Muscle of leg (tissue), 11 donors: ENCODE data around the gene RFX3. TPM values are rescaled to one million over a fixed set of nuclear protein-coding genes. Genes with fewer than 3 reads are reported as not detected.

ENCODE experiments used
- DNase-seq: peaks from one replicate; pipeline ENCODE4 v3.0.0; 2013
- H3K27ac ChIP-seq: one replicate; pipeline ENCODE4 v1.5.1; 2013; ENCODE audit warnings: mild to moderate bottlenecking, low read length, control low read depth
- H3K27me3 ChIP-seq: one replicate; pipeline ENCODE4 v1.6.1; 2013; ENCODE audit warnings: low read length; ENCODE audit not compliant: control insufficient read depth, insufficient read depth
- H3K36me3 ChIP-seq: one replicate; pipeline ENCODE4 v1.6.1; 2013; ENCODE audit warnings: low read length; ENCODE audit not compliant: control insufficient read depth, insufficient read depth
- H3K4me1 ChIP-seq: one replicate; pipeline ENCODE4 v1.6.1; 2013; ENCODE audit warnings: low read length; ENCODE audit not compliant: control insufficient read depth, insufficient read depth
- H3K4me3 ChIP-seq: one replicate; pipeline ENCODE4 v1.5.1; 2013; ENCODE audit warnings: low read length, control low read depth
- H3K9me3 ChIP-seq: replicated peaks from 2 replicates; pipeline ENCODE4 v1.6.1; 2013; ENCODE audit warnings: low read depth, low read length; ENCODE audit not compliant: control insufficient read depth
- WGBS: methylation state at CpG from one replicate; pipeline ENCODE4 v1.1.5; 2013; ENCODE audit warnings: missing lambda C conversion rate; ENCODE audit not compliant: insufficient coverage; 5-methylcytosine and 5-hydroxymethylcytosine counted together
- polyA plus RNA-seq, 8 donors: library from polyadenylated mRNA; unstranded; fragments of 120-200 nt; gene quantifications; one replicate each; pipeline versions ENCODE4 v1.2.1 to v1.2.3, GENCODE V29; 2013; ENCODE audit warnings: inconsistent platforms in 1 of 8, low replicate concordance in 1 of 8; ENCODE audit not compliant: insufficient read length in 8 of 8, insufficient read depth in 1 of 8
- total RNA-seq: library from RNA; stranded (reverse); fragments of 120-200 nt; gene quantifications from one replicate; pipeline ENCODE4 v1.2.4, GENCODE V29; 2013

Gene RFX3
- total and polyA plus RNA-seq, 9 donors, result 4.0 to 8.3 (median 5.1) TPM

DNA sequence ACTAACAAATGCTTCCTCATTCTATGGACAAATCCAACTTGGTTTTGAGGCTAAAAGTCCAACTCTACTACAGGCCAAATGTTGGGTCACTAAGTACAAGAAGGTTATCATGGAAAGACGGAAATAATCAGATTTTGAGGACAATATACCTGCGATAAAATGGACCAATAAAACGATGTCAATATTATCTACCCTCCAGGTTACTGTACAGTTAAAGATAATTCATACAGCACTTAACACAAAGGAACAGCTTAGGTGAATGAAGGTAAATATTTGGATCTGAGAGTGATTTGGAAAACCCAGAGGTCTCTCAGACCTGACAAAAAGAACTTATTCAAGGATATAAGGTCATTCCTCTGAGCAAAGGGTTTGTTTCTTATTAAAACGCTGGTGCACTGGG is 352.4 kb downstream of the RFX3 start:
- no peak for DNase-seq
- Histone ChIP-seq H3K36me3 (no peaks in the 10 kb centered on the region), H3K27ac (no peak overlapping the region), H3K27me3 (no peaks in the 10 kb centered on the region), H3K9me3 (no peaks in the 10 kb centered on the region), H3K4me1 (no peaks in the 10 kb centered on the region), H3K4me3 (no peak overlapping the region)
- WGBS, result no CpG with 5 or more reads among the region's 4 CpGs

DNA sequence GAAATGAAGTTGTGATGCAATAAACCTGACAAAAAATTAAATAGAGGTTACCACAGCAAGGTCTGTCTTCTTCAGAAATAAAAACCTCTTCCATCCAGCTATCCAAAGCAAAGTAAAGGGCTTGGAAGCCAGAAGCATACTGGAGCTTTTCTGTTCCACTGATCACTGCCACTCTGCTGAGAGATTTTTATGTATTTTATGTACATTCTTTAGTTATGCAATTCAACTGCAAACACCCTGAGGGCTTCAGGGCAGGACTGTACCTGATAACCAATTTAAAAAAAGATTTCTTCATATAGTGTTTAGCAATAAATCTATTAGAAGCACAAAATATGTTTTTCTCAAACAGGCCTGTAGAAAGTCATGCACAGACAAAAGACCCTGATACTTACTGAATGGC is 355.0 kb downstream of the RFX3 start:
- no peaks in the 10 kb centered on the region for H3K9me3 ChIP-seq
- H3K36me3 ChIP-seq, result no peaks in the 10 kb centered on the region
- H3K27ac ChIP-seq, result no peak overlapping the region
- H3K27me3 ChIP-seq, result no peaks in the 10 kb centered on the region
- H3K4me1 ChIP-seq, result no peaks in the 10 kb centered on the region
- no peak for DNase-seq
- H3K4me3 ChIP-seq, result no peak overlapping the region
